ENCODE measurements around the gene TMEM182.

The TMEM182 gene

DNA sequence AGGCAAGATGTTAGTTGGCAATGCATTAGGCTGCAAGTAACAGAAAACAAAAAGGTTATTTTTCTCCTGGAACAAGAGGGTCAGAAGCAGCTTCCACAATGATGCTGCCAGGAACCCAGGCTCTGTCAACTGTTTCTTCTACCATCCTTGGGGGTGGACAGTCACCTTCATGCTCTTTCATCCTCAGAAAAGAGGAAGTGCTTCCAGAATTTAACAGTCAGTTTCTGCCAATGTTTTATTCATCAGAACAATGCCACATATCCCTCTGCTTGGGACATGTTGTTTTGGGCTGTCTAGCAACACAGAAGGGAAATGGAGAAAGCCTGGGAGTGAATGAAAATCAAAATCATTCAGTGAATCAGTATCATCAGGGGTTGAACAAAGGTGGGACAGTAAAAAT lies 7.1 kb downstream of the TMEM182 start:
- DNase-seq, result no peak

DNA sequence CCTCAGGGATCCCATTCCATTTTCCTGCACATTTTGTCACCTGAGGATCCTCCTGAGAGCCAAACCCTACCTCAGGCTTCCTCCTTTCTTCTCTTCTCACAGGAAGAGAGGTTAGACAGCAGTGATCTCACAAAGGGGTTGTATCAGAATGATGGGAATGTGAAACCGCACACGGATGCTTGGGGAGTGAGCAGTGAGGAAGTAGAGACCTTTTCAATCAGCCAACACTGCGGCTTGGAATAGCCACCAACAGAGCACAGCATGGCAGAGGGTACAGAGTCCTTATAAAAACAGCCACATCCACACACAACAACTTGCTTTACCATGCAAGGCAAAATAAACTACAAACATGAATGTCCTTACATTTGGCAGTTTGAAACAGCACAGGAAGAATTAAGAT lies 8.7 kb downstream of the TMEM182 start:
- no peak for DNase-seq

- DNase-seq, result no peak
Measured at GRCh38 chr2:102771114-102771513, 9.3 kb downstream of the TMEM182 start.

DNA sequence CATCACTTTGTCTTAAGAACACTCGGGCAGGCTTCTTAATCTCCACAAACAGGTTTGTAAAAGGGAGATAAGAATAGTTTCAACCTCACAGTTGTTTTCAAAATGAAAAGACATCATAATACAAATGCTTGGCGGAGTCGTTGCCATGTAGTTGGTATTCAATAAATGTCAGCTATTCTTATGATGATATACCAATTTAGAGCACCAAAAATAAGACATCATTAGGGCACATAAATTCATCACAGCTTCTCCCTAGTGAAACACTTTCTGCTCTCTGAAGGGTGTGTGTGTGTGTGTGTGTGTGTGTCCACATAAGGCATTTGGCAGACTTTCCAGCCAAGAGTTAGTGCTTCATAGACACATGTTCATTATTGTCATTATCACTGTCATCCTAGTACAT lies 10.8 kb downstream of the TMEM182 start:
- DNase-seq, result no peak

DNA sequence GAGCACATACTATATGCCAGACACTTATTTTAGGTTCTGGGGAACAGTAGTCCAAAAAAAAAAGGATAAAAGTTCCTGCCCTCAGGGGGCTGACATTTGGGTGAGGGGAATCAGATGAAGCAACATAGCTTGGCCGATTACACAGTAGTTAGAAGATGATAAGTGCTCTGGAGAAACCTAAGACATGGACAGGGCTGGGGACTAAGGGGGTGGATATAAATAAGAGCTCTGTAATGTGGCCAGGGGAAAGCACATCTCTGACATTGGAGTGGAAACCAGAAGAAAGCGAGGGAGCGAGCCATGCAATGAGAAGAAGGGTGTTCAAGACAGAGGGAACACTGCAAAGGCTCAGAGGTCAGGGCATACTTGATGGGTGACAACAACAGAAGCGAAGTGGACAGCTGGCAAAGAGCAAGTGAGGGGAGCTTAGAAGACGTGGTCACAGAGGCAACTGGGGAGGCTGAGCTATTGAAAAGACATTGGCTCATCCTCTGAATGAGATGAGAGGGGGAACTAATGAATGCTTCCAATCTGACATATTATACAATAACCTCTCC lies 11.4 kb downstream of the TMEM182 start:
- no peak for DNase-seq

DNA sequence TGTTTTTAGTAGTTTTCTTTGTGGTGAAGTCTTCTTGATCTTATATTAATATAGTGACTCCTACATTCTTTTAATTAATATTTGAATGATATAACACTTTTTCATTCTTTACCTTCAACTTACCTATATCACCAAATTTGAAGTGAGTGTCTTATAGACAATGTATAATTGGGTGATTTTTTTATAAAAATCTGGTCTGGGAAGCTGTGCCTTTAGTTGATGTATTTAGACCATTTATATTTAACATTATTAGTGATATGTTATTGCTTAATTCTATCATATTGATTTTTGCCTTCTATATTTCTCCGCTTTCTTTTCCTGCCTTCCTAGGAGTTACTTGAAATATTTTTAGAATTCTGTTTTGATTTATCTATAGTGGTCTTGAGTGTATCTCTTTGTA lies 16.4 kb downstream of the TMEM182 start:
- DNase-seq, result no peak

- no peak for DNase-seq
Measured at GRCh38 chr2:102780467-102780866, 18.6 kb downstream of the TMEM182 start.

DNA sequence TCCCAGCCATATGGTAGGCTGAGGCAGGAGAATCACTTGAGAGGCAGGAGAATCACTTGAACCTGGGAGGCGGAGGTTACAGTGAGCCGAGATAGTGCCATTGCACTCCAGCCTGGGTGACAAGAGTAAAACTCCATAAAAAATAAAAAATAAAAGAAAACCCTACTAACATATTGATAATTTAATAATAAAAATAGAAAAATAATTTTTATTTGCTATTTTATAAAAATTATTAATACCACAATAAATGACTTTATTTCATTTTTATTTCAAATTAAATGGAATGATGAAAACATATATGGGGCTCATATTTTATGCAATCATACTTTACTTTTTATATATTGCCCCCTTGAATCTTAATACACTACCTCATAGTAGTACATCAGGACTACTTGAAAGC lies 20.4 kb downstream of the TMEM182 start:
- DNase-seq, result no peak

GRCh38 chr2:102782933-102783332 lies 21.1 kb downstream of the TMEM182 start:
- no peak for DNase-seq

DNA sequence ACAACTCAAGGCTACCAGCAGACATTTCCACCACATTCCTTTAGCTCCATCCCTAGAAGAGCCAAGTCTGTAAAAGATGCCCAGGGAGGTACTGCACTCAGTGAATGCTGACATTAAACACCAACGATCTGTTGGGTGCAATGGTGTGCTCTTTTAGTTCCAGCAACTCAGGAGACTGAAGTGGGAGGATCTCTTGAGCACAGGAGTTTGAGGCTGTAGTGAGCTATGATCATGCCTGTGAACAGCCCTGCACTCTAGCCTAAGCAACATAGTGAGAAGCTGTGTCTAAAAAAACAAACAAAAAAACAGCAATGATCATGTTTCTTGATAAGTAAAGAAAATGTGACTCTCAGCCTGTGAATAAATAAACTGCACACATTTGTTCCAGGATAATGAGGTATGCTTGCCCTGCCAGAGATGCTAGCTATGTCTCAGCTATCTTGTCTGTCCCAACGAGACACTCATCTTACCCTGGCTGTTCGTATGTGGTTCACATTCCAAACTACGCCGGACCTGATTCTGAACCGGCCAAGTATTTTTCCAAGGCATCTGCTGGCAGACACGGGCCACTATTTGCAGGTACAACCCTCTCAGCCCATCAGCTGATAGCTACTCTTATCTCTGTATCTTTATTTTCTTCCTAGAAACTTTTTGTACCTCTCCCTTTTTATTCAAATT lies 21.8 kb downstream of the TMEM182 start:
- DNase-seq, result no peak

- no peak for DNase-seq
Measured at GRCh38 chr2:102784940-102785339, 23.1 kb downstream of the TMEM182 start.

DNA sequence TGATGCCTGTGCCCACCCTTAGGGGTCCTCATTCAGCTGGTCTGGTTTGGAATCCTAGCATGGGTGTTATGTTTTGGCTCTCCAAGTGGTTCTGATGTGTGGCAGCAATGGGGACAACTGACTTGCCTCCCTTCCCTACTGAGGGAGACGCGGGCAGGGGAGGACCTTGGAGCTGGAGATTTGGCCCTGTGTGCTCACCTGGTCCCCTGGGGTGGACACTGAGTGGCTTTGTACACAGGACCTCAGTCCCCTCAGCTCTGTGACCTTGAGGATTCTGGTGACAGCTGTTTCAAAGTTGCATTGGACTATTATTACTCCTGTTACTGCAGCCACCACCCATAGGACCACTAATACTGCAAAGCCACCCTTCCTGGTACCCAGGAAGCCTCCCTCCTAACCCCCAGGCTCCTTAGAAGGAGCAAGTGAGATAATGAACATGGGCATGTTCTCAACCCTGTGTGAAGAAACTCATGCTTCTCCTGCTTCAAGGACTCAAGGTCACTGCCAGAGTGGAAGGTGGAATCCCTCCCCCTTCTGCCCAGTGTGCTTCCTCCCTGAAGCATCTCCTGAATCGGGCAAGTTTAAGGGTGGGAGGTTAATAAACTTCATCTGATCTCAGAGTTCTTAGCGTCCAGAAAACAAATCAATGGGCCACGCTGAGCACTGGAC lies 26.5 kb downstream of the TMEM182 start:
- no peak for DNase-seq

DNA sequence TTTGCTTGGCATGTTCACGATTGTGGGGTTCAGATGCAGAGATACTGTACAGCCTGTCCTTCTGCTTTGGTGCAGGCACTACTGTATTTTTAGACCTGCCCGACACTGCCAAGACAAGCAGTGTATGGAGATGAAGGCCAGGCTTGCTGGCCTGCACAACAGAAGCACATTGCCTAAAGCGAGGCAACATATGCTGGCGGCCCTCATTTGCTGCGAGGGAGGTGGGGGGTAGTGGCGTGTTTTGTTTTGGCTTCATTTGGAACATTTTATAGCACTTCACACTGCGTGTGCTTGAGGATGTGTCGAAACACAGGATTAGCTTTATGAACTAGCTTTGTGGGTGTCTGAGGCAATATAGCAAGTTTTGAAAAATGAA lies 27.0 kb downstream of the TMEM182 start:
- no peak for DNase-seq

GRCh38 chr2:102789349-102790090 lies 27.7 kb downstream of the TMEM182 start:
- DNase-seq, result no peak

DNA sequence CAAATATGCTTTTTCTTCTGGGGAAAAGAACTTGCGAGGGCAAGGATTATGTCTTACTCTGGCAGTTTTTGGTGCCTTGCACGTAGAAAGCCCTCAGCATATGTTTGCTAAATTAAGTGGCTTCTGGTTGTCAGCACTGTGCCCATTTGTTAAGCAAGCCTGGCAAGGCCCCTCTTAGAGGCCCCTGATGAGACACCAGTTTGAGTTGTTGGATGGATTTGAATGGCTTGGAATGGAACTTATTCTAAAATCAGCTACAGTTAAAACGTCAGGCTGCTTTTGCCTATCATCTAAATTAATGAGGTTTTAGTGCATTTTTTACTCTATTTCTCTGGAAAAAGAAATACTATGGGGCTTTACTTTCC lies 28.2 kb downstream of the TMEM182 start:
- DNase-seq, result no peak

- DNase-seq, result no peak
Measured at GRCh38 chr2:102792568-102793208, 30.9 kb downstream of the TMEM182 start.

- no peak for DNase-seq
Measured at GRCh38 chr2:102795641-102796040, 33.8 kb downstream of the TMEM182 start.

GRCh38 chr2:102796337-102796736 lies 34.5 kb downstream of the TMEM182 start:
- no peak for DNase-seq

DNA sequence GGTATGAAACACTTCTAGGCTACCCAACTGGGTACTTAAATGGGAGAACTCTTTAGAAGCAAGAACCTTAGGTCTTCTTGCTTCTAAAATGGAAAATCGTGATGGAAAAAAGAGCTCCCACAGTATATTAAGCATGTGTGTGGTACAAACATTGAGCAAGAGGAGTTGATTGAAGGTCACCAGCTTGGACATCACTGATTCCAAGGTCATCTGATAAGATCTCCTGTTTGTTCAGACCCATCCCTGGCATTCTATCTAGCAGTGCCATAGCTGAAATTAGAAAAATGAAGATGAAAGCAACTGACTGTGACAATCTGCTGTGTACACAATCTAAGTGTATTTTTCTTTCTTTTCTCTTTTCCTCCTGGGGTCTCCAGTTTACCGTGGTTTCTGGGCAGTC lies 35.7 kb downstream of the TMEM182 start:
- no peak for DNase-seq

DNA sequence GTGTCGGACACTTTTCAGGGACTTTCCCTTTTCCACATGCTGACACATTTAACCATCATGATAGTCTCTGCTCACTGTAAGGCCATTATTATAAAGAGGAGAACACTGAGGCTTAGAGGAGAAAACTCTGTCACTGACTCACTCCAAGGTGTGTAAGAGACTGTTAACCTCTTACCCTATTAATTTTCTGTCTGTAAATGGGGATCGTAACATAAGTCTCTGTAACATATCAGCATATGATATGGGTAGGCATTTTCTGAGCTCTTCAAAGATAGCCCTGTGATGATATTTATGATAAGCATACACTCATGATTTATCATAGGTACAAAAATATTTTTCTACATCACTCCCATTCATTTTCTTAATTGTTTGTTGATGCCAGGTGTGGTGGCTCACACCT lies 36.4 kb downstream of the TMEM182 start:
- no peak for DNase-seq

DNA sequence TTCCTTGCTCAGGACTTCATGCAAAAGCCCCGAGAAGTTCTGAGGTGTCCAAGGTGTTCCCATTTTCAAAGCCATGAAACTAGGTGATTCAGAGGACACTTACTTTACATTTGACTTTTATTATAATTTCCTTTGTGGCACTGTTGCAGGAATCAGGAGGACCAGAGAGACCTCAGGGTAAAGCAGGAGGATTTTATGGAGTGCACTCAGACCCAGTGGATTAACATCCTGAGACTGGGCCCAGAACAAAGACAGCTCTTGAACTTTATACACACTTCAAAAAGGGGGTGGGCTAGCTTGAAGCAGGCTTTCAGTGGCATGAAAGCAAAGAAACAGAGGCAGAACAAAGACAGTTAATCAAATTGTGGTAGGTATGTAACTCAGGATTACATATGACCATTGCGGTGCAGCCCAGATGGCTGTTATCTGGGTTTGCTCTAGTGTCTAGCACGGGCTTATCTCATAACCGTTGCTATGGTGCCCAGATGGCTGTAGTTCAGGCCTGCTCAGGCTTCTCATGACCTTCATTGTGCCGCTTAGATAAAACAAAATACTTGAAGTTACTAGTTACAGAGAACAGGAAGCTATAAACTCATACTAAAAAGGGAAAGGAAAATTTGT lies 39.4 kb downstream of the TMEM182 start:
- no peak for DNase-seq

GRCh38 chr2:102801858-102802699 lies 40.2 kb downstream of the TMEM182 start:
- no peak for DNase-seq

Measured in activated CD4-positive, alpha-beta T cell treated with anti-CD3 and anti-CD28 coated beads for 48 hours (primary cell).